Nephron progenitor cell (in vitro differentiated cells): ENCODE results near the gene ABI1.
"Not testable (repeated sequence)": the region's sequence is repeated elsewhere in the genome, so short reads cannot be mapped to it uniquely, and the experiment has no call there.

Source experiments
- DNase-seq: peaks from one replicate; pipeline ENCODE4 v3.0.0; 2021
- H3K27ac Mint-ChIP-seq: 2 replicates; pipeline ENCODE4 v1.8.0; 2021; ENCODE audit warnings: mild to moderate bottlenecking, moderate library complexity, mixed read lengths
- H3K27me3 Mint-ChIP-seq: 2 replicates; pipeline ENCODE4 v1.8.0; 2021; ENCODE audit warnings: mild to moderate bottlenecking, low read depth, mixed read lengths; ENCODE audit not compliant: poor library complexity
- H3K36me3 Mint-ChIP-seq: 2 replicates; pipeline ENCODE4 v1.8.0; 2021; ENCODE audit warnings: low read depth, mixed read lengths
- H3K4me1 Mint-ChIP-seq: 2 replicates; pipeline ENCODE4 v1.8.0; 2021; ENCODE audit warnings: mixed read lengths
- H3K4me3 Mint-ChIP-seq: 2 replicates; pipeline ENCODE4 v1.8.0; 2021; ENCODE audit warnings: mild to moderate bottlenecking, moderate library complexity, mixed read lengths
- H3K9me3 Mint-ChIP-seq: 2 replicates; pipeline ENCODE4 v1.8.0; 2021; ENCODE audit warnings: mild to moderate bottlenecking, moderate library complexity, mixed read lengths
- CTCF ChIP-seq: fragments of 200-600 bp; sonication (generic); IDR thresholded peaks from 2 replicates; pipeline ENCODE4 v1.5.0; 2021; ENCODE audit warnings: antibody characterized with exemption

ABI1 gene

GRCh38 chr10:26860443-26861204 is at the start of gene ABI1:
TSS of gene ABI1 (minus strand) at chr10:26860958. CDS start at chr10:26860863, 95 bp downstream.
- H3K27ac Mint-ChIP-seq = peak within 1 kb of the TSS; percentile 100
- peaks cover 12% of the 10 kb centered on the region for H3K27me3 Mint-ChIP-seq
- no peaks in the 10 kb centered on the region for H3K9me3 Mint-ChIP-seq
- no peak for TF ChIP-seq CTCF
- peak within 1 kb of the TSS; percentile 100 for H3K4me3 Mint-ChIP-seq
- DNase-seq = peak; percentile 97
- H3K4me1 Mint-ChIP-seq = peaks cover 26% of the 10 kb centered on the region
- H3K36me3 Mint-ChIP-seq = no peaks in the 10 kb centered on the region

- no peak for DNase-seq
- no peaks in the 10 kb centered on the region for H3K9me3 Mint-ChIP-seq
- no peaks in the 10 kb centered on the region for H3K36me3 Mint-ChIP-seq
- H3K4me1 Mint-ChIP-seq = no peaks in the 10 kb centered on the region
- H3K27me3 Mint-ChIP-seq = no peaks in the 10 kb centered on the region
- H3K27ac Mint-ChIP-seq = no peak overlapping the region
- H3K4me3 Mint-ChIP-seq = no peak overlapping the region
- TF ChIP-seq CTCF = no peak
These were observed 49.0 kb upstream of the ABI1 start for GRCh38 chr10:26909753-26910152.

GRCh38 chr10:26905253-26905781 is 44.6 kb upstream of the ABI1 start:
- H3K27ac Mint-ChIP-seq, H3K9me3 Mint-ChIP-seq, DNase-seq, H3K4me1 Mint-ChIP-seq, H3K4me3 Mint-ChIP-seq, H3K36me3 Mint-ChIP-seq, H3K27me3 Mint-ChIP-seq: not testable (repeated sequence)

- Mint-ChIP-seq H3K4me1 (no peaks in the 10 kb centered on the region), H3K36me3 (no peaks in the 10 kb centered on the region), H3K27me3 (no peaks in the 10 kb centered on the region), H3K9me3 (no peaks in the 10 kb centered on the region), H3K4me3 (no peak overlapping the region), H3K27ac (no peak overlapping the region)
- DNase-seq = no peak
- TF ChIP-seq CTCF = no peak
These were observed 42.9 kb upstream of the ABI1 start for GRCh38 chr10:26903431-26904217.

- not testable (repeated sequence) for H3K4me1 Mint-ChIP-seq, H3K36me3 Mint-ChIP-seq, H3K27ac Mint-ChIP-seq, DNase-seq, H3K4me3 Mint-ChIP-seq
- H3K27me3 Mint-ChIP-seq = peaks cover 16% of the 10 kb centered on the region
- H3K9me3 Mint-ChIP-seq = peaks cover 13% of the 10 kb centered on the region
These were observed 31.7 kb upstream of the ABI1 start for GRCh38 chr10:26892306-26892923.

GRCh38 chr10:26890956-26891355 is 30.2 kb upstream of the ABI1 start:
- Mint-ChIP-seq H3K9me3 (peaks cover 13% of the 10 kb centered on the region), H3K27me3 (peaks cover 20% of the 10 kb centered on the region), H3K4me3 (no peak overlapping the region), H3K36me3 (no peaks in the 10 kb centered on the region), H3K27ac (no peak overlapping the region), H3K4me1 (no peaks in the 10 kb centered on the region)
- peak; percentile 55 for DNase-seq
- TF ChIP-seq CTCF = peak; percentile 50
